Neural progenitor cell (in vitro differentiated cells): ENCODE data around the gene NTM.

ENCODE experiments used
- EZH2 ChIP-seq: fragments of 200-600 bp; sonication (generic); IDR thresholded peaks from 2 replicates; pipeline ENCODE4 v1.6.1; 2017; ENCODE audit warnings: antibody characterized with exemption, mild to moderate bottlenecking, moderate library complexity
- TF ChIP-seq, protein P1 (sequence below): fragments of 200-600 bp; sonication (generic); IDR thresholded peaks from 2 replicates; pipeline ENCODE4 v1.5.1; 2017; ENCODE audit warnings: antibody characterized with exemption, mild to moderate bottlenecking

DNA sequence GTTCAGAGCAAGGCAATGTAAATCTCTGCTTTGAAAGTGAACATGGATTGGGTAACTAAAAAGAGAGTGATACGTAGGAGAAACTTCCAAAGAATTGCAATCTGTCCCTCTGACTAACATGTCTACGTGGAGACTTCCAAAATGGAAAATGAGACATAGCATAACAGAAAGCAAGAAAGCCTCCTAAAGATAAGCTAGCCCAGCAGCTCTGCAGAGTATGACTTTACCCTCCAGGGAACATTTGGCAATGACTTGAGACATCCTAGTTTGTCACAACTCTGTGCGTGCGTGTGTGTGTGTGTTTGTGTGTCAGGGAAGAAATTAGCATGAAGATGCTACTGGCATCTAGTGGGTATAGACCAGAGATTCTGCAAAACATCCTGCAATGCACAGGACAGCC, 817.4 kb downstream of the NTM start:
- TF ChIP-seq, protein P1, sequence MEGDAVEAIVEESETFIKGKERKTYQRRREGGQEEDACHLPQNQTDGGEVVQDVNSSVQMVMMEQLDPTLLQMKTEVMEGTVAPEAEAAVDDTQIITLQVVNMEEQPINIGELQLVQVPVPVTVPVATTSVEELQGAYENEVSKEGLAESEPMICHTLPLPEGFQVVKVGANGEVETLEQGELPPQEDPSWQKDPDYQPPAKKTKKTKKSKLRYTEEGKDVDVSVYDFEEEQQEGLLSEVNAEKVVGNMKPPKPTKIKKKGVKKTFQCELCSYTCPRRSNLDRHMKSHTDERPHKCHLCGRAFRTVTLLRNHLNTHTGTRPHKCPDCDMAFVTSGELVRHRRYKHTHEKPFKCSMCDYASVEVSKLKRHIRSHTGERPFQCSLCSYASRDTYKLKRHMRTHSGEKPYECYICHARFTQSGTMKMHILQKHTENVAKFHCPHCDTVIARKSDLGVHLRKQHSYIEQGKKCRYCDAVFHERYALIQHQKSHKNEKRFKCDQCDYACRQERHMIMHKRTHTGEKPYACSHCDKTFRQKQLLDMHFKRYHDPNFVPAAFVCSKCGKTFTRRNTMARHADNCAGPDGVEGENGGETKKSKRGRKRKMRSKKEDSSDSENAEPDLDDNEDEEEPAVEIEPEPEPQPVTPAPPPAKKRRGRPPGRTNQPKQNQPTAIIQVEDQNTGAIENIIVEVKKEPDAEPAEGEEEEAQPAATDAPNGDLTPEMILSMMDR: no peak
- TF ChIP-seq EZH2: no peak
